NOMO-1 treated with DMSO at 0.1 percent for 48 hours (cell line): ENCODE results near the gene DNAH7.
"Not testable (repeated sequence)": the region's sequence is repeated elsewhere in the genome, so short reads cannot be mapped to it uniquely, and the experiment has no call there.

Source experiments
- DNase-seq: peaks from one replicate; lab custom pipeline; 2025; ENCODE audit not compliant: unreplicated experiment; lab: John Stamatoyannopoulos, UW

DNAH7 gene

GRCh38 chr2:195984923-195985726 lies 83.5 kb downstream of the DNAH7 start:
- DNase-seq: no peak

DNA sequence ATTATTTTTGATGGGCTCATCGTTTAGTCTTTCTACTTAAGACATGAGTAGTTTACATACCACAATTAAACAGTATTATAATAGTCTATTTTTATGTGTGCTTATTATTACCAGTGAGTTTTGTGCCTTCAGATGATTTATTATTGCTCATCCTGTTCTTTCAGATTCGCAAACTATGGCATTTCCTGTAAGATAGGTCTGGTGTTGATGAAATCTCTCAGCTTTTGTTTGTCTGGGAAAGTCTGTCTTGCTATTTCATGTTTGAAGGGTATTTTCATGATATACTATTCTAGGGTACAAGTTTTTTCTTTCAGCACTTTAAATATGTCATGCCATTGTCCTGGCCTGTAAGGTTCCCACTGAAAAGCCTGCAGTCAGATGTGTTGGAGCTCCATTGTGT lies 101.3 kb downstream of the DNAH7 start:
- no peak for DNase-seq

- peak; percentile 93 for DNase-seq
Measured at GRCh38 chr2:195961873-195962272, 106.8 kb downstream of the DNAH7 start.

GRCh38 chr2:195959341-195959740 lies 109.3 kb downstream of the DNAH7 start:
- DNase-seq: no peak

GRCh38 chr2:195956725-195957124 lies 111.9 kb downstream of the DNAH7 start:
- DNase-seq: no peak

DNA sequence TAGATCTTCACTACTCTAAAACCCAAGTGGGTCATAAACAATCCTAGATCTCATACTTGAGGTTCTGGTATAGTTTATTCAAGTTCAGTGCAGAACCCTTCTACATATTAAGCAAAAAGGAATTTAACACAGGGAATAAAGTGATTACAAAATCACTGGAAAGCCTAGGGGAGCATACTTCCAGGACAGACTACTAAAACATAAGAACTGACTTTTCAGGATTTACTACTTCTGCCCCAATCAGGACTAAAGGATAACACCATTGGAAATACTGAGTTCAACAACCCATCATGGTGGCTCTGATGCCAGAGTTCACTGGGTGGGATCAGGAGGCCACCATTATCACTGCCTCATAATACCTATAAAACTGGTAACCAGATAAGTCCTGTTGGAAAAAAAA lies 123.6 kb downstream of the DNAH7 start:
- no peak for DNase-seq

- DNase-seq: no peak
Measured at GRCh38 chr2:195937176-195937575, 131.5 kb downstream of the DNAH7 start.

- DNase-seq: no peak
Measured at GRCh38 chr2:195934484-195934883, 134.2 kb downstream of the DNAH7 start.

- no peak for DNase-seq
Measured at GRCh38 chr2:195929531-195929930, 139.1 kb downstream of the DNAH7 start.

- no peak for DNase-seq
Measured at GRCh38 chr2:195925120-195925519, 143.5 kb downstream of the DNAH7 start.

DNA sequence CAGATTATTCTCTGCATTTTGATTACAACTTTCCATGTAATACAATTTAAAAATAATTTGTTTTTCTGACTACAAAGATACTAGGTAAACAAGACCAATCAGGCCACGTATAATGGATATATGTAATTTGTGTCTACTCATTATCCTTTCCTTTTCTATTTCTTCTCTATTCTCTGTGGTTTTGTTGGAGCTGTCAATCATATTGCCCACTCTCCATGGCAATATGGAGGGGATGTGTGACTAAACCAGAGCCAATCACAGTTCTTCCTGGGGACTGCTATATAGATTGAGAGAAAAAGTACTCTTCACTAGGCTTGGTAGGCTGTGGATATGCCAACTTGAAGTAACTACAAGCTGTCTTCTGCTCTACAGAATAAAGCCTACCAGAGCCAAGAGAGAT lies 144.7 kb downstream of the DNAH7 start:
- DNase-seq: no peak

DNA sequence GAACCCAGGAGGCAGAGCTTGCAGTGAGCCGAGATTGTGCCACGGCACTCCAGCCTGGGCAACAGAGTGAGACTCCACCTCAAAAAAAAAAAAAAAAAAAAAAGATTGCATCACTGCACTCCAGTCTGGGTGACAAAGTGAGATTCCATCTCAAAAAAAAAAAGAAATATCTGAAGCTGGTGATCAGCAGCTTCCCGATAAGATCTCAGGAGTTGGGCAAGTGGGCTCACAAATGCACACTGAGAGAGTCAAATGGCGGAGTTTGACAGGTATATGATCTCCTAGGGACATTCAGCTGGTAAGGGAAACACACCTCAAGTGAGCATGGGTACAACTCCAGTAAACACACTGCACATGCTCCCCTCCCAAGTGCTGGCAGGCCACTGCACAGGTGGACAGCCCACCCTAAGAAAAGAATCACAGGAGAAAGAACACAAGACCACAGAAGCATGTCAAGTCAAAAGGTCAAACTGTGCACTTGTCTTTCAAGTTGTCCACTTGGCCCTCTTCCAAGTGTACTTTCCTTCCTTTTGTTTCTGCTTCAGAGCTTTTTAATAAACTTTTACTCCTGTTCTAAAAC lies 151.5 kb downstream of the DNAH7 start:
- DNase-seq: not testable (repeated sequence)

DNA sequence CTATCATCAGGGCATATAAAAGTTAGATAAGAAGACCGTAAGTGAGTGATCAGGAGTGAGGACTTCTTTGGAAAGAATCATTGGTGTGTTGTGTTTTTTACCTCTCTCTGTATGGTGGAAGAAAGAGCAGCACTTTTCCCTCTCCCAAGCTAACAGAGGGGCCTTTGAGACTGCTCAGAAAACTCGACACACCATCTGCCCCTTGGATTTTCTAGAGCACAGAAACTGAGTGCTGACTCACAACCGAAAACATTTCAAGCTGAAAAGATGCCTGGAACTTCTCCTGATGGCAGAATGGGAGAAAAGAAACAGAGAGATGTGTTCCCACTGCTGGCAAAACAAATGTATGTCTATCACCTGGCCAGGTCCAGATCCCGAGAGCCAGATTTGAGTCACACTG lies 156.6 kb downstream of the DNAH7 start:
- no peak for DNase-seq

DNA sequence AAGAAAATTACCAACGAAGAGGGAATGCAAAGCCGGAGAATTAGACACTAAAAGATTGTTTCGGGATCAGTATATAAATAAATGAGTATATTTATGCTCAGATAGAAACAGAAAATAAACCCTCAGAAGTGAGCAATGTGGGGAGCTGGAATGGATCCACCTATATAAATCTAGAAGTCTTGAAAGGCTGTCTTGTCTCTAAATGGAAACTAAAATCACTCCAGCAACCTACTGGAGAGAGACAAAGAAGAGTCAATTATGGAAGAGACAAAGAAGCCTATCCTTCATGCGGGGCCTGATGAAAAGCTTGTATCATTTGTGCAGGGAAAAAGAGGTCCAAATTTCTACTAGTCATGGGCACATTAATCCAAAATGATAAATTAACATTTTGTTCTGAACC lies 158.1 kb downstream of the DNAH7 start:
- no peak for DNase-seq

GRCh38 chr2:195909926-195910325 lies 158.7 kb downstream of the DNAH7 start:
- no peak for DNase-seq

DNA sequence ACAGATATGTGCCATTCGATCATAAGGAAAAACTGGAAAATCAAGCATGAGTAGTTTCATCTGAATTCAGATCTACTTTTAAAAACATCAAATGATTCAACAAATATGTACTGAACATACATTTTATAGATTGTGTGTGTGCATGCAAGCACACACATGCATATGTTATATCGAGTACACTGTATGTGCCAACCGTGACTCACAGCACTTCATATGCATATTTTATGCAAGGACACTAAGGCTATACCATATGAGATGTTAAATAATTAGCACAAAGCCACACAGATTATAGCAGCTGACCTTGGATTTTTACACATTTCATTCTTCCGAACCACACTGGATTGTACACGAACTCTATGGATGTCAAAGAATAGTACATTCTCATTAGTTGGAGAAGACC lies 161.2 kb downstream of the DNAH7 start:
- DNase-seq: no peak

- no peak for DNase-seq
Measured at GRCh38 chr2:195903956-195904355, 164.7 kb downstream of the DNAH7 start.

DNA sequence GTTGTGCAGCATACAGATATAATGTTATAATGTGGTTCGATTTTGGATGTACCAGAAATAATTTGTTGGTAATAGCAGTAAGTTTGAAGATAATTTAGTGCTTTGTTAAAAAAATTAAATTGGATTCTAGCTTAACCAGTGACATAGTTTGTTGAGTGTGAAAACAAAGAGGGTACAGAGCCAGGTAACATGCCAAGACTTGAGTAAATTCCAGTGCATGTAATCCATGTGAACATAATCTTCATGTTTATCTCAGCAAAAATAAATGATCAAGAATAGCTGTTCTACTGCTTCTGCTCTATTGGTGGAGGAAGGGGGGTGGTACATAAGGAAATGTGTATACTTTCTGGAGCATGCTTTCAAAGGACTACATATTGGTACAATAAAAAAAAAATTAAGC lies 165.8 kb downstream of the DNAH7 start:
- DNase-seq: no peak

GRCh38 chr2:195899226-195899625 lies 169.4 kb downstream of the DNAH7 start:
- no peak for DNase-seq

DNA sequence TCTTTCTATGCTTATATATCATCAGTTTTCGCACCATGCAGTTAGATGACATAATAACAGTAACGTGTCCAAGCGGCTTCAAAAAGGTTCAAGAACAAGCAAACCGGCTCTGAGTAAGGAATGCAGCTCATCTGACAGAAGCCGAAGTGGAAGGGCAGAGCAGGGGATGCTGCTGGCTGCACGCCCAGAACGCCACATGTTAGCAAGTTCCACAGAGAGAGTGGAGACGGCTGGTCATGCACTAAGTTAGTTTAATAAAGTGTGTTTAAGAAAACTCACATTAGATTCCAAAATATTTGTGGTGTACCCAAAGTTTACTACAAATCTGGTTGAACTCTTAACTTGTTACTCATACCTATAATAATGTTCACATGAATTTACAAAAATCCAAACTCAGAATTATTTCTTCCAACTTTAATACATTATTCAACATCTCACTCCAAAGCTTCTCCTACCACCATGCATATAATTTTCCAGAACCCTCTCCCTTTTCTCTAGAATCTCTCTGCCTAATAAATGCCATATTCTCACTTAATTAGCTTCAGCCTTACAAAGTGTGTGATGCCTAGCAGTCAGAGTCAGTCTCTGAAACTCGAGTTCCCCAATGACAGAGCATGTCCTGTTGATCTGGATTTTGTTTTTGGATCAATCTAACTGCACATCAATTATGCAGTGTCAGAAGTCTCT lies 170.0 kb downstream of the DNAH7 start:
- DNase-seq: no peak

GRCh38 chr2:195891081-195891480 lies 177.6 kb downstream of the DNAH7 start:
- no peak for DNase-seq

DNA sequence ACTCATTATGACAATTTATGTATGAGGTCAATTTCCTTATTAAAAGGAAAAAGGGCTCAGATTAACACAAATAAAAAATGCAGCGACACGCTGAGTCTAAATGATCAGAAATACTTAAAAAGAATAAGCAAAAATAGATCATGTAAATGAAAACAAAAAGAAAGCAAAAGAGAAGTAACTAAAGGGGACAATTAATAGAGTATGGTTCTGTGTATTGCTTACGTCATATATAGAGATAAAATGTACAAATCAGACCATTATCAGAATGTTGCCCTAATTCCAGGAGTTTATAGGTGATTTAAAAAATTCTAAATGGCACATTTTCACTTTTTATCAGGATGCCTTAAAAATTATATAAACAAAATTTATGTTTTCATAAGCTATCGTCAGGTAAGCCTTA lies 189.5 kb downstream of the DNAH7 start:
- no peak for DNase-seq
